Panc1 (cell line): ENCODE results near the gene HES7. TPM values are rescaled to one million over a fixed set of nuclear protein-coding genes. Genes with fewer than 3 reads are reported as not detected.

Experiments
- ATAC-seq: fragments of 200-7000 bp; cut with Tn5 transposase; 2 replicates; pipeline ENCODE4 v1.9.1; 2020; ENCODE audit warnings: mild to moderate bottlenecking, moderate library complexity
- BruUV-seq: library from RNA; stranded (reverse); fragments of 400-500 nt; replicated peaks from 2 replicates; lab custom pipeline; 2021; lab: Mats Ljungman, UMichigan
- CTCF ChIA-PET: fragments of 300-600 bp; sonication (Branson Sonifier 250); formaldehyde crosslinking; loops from one replicate; lab custom pipeline; 2022; ENCODE audit warnings: antibody characterized with exemption; lab: Charles Lee
- POLR2A ChIA-PET: fragments of 300-600 bp; sonication (Branson Sonifier 250); formaldehyde crosslinking; loops from one replicate; lab custom pipeline; 2022; ENCODE audit warnings: antibody characterized with exemption; lab: Charles Lee
- DNase-seq: peaks from one replicate; pipeline ENCODE4 v3.0.0-alpha.2; 2010; ENCODE audit warnings: low read depth, low spot score
- H3K27ac ChIP-seq: 2 replicates; pipeline ENCODE4 v1.5.1; 2011; ENCODE audit warnings: mild to moderate bottlenecking, low read length, inconsistent platforms
- H3K27me3 ChIP-seq: fragments of 200-500 bp; sonication (Bioruptor generic); 2 replicates; pipeline ENCODE4 v1.6.0; 2014; ENCODE audit warnings: low read length, inconsistent platforms; ENCODE audit not compliant: control insufficient read depth, insufficient read depth
- H3K36me3 ChIP-seq: fragments of 200-500 bp; sonication (Bioruptor generic); 2 replicates; pipeline ENCODE4 v1.5.1; 2014; ENCODE audit warnings: inconsistent platforms, mild to moderate bottlenecking, low read length, moderate library complexity; ENCODE audit not compliant: control insufficient read depth, insufficient read depth
- H3K4me1 ChIP-seq: 2 replicates; pipeline ENCODE4 v1.5.1; 2011; ENCODE audit warnings: inconsistent platforms, mild to moderate bottlenecking, low read length, moderate library complexity; ENCODE audit not compliant: control insufficient read depth, insufficient read depth
- H3K4me3 ChIP-seq, 2 experiments: 2 replicates each; pipeline ENCODE4 v1.5.1; 2011 to 2012; ENCODE audit warnings: low read depth in 2 of 2, low read length in 2 of 2, mild to moderate bottlenecking in 2 of 2, inconsistent platforms in 1 of 2, moderate library complexity in 1 of 2
- H3K9me3 ChIP-seq: fragments of 200-500 bp; sonication (Bioruptor generic); 2 replicates; pipeline ENCODE4 v1.5.1; 2014; ENCODE audit warnings: low read depth, mild to moderate bottlenecking, inconsistent platforms, low read length, moderate library complexity; ENCODE audit not compliant: control insufficient read depth, insufficient read depth
- CTCF ChIP-seq: fragments of 450-650 bp; IDR thresholded peaks from 2 replicates; pipeline ENCODE4 v1.5.1; 2017; ENCODE audit warnings: mild to moderate bottlenecking
- POLR2AphosphoS5 ChIP-seq: IDR thresholded peaks from 2 replicates; pipeline ENCODE4 v1.6.1; 2012; ENCODE audit warnings: mild to moderate bottlenecking, low read depth, low read length, moderate library complexity
- REST ChIP-seq, 2 experiments: IDR thresholded peaks; 2 replicates each; pipeline ENCODE4 v1.6.1; 2011 to 2012; ENCODE audit warnings: low read depth in 2 of 2, control low read depth in 1 of 2, low read length in 1 of 2, mild to moderate bottlenecking in 1 of 2, moderate library complexity in 1 of 2; ENCODE audit not compliant: insufficient read depth in 1 of 2
- SIN3A ChIP-seq: IDR thresholded peaks from 2 replicates; pipeline ENCODE4 v1.6.1; 2012; ENCODE audit warnings: low read depth, mild to moderate bottlenecking, low read length, moderate library complexity, borderline replicate concordance; ENCODE audit not compliant: insufficient read depth
- TCF7L2 ChIP-seq: IDR thresholded peaks from 2 replicates; pipeline ENCODE4 v1.6.1; 2011; ENCODE audit warnings: mild to moderate bottlenecking, low read depth, low read length, inconsistent platforms
- in situ Hi-C: cut with HindIII; loops from 2 replicates; pipeline ENCODE4 v1.10.0; 2016; ENCODE audit warnings: low sequenced_read_pairs, low pct_unique_long_range_greater_than_20kb
- intact Hi-C: fragments of 100-400 bp; cut with micrococcal nuclease; formaldehyde crosslinking; loops from one replicate; pipeline ENCODE4 v1.10.0; 2022; ENCODE audit not compliant: unreplicated experiment
- total RNA-seq: library from RNA; stranded (reverse); gene quantifications from one replicate; pipeline ENCODE4 v1.2.1, GENCODE V29; 2021; ENCODE audit not compliant: unreplicated experiment

Gene HES7
- total RNA-seq, 1 experiment from 2014 or later = 4.0 TPM

- intact Hi-C loops = no loop called here
- no peak for TF ChIP-seq REST (IDR thresholded peaks at IDR 0.05; ENCODE audit: insufficient read depth in 1 of 2, low read depth in 2 of 2, low read length in 1 of 2)
- TF ChIP-seq CTCF = no peak
- no peak for TF ChIP-seq TCF7L2
- TF ChIP-seq SIN3A = no peak
- no peak for TF ChIP-seq POLR2AphosphoS5
- Histone ChIP-seq H3K4me1 (no peaks in the 10 kb centered on the region), H3K9me3 (no peaks in the 10 kb centered on the region), H3K27me3 (no peaks in the 10 kb centered on the region; the same call in 1 of the 2 replicates), H3K4me3 (no peak overlapping the region), H3K36me3 (no peaks in the 10 kb centered on the region), H3K27ac (no peak overlapping the region)
- ATAC-seq = no peak
- in situ Hi-C loops = no loop called here
- ChIA-PET CTCF (no interaction called here), POLR2A (no interaction called here)
- DNase-seq = no peak
- no TSS peak for BruUV-seq
Observed at GRCh38 chr17:8095361-8095760, 28.5 kb downstream of the HES7 start.

- no peak for ATAC-seq
- no peaks in the 10 kb centered on the region for H3K9me3 ChIP-seq
- POLR2A ChIA-PET = no interaction called here
- CTCF ChIA-PET = interaction anchor here (0.6 kb wide), 1 partner anchor 228 kb away, joined by 5 read pairs; no protein-coding TSS in a partner anchor
- TF ChIP-seq REST (IDR thresholded peaks at IDR 0.05; ENCODE audit: insufficient read depth in 1 of 2, low read depth in 2 of 2, low read length in 1 of 2) (no peak), CTCF (no peak)
- no peaks in the 10 kb centered on the region for H3K4me1 ChIP-seq
- BruUV-seq = no TSS peak
- in situ Hi-C loops (no loop called here), intact Hi-C loops (no loop called here)
- H3K27ac ChIP-seq = no peak overlapping the region
- no peaks in the 10 kb centered on the region; the same call in 1 of the 2 replicates for H3K27me3 ChIP-seq
- no peaks in the 10 kb centered on the region for H3K36me3 ChIP-seq
- no peak overlapping the region for H3K4me3 ChIP-seq
- no peak for DNase-seq
Observed at GRCh38 chr17:8091033-8091687, 32.7 kb downstream of the HES7 start.
